ENCODE results near the gene HOMER1.

HOMER1 gene

GRCh38 chr5:79416499-79416898 lies 97.4 kb downstream of the HOMER1 start:
- Histone ChIP-seq H3K79me2 (ENCODE audit: insufficient read depth, low read length) (no peaks in the 10 kb centered on the region), H2AFZ (ENCODE audit: low read depth, low read length, severe bottlenecking) (no peak overlapping the region), H3K4me3 (ENCODE audit: insufficient read depth, low read length, poor library complexity, severe bottlenecking) (no peak overlapping the region), H3K36me3 (ENCODE audit: low read length) (no peaks in the 10 kb centered on the region), H4K20me1 (ENCODE audit: low read depth, low read length) (no peaks in the 10 kb centered on the region), H3K9me2 (replicated peaks; ENCODE audit: insufficient read depth, low read length) (no peaks in the 10 kb centered on the region), H3K4me2 (ENCODE audit: low read depth, low read length, poor library complexity, severe bottlenecking) (peak overlapping the region; percentile 25), H3F3A (ENCODE audit: insufficient read depth) (no peaks in the 10 kb centered on the region), H3K9me3 (ENCODE audit: insufficient read depth, low read length) (no peaks in the 10 kb centered on the region), H3K27ac (ENCODE audit: low read depth, low read length) (no peak overlapping the region), H3K9ac (ENCODE audit: low read length) (no peak overlapping the region), H3K27me3 (ENCODE audit: low read length) (no peaks in the 10 kb centered on the region)
- TF ChIP-seq CTCF (IDR thresholded peaks at IDR 0.05; ENCODE audit: insufficient read depth, low read length, poor library complexity, severe bottlenecking): no peak
- TF ChIP-seq EZH2phosphoT487 (conservative IDR thresholded peaks at IDR 0.05; ENCODE audit: low read length): no peak

- Histone ChIP-seq H3K4me3 (ENCODE audit: insufficient read depth, low read length, poor library complexity, severe bottlenecking) (no peak overlapping the region), H3K4me2 (ENCODE audit: low read depth, low read length, poor library complexity, severe bottlenecking) (no peak overlapping the region), H3F3A (ENCODE audit: insufficient read depth) (no peaks in the 10 kb centered on the region), H3K36me3 (ENCODE audit: low read length) (no peaks in the 10 kb centered on the region), H3K79me2 (ENCODE audit: insufficient read depth, low read length) (no peaks in the 10 kb centered on the region), H3K27me3 (ENCODE audit: low read length) (no peaks in the 10 kb centered on the region), H3K27ac (ENCODE audit: low read depth, low read length) (no peak overlapping the region), H3K9me2 (replicated peaks; ENCODE audit: insufficient read depth, low read length) (no peaks in the 10 kb centered on the region), H3K9me3 (ENCODE audit: insufficient read depth, low read length) (no peaks in the 10 kb centered on the region), H3K9ac (ENCODE audit: low read length) (no peak overlapping the region), H4K20me1 (ENCODE audit: low read depth, low read length) (no peaks in the 10 kb centered on the region), H2AFZ (ENCODE audit: low read depth, low read length, severe bottlenecking) (no peak overlapping the region)
- TF ChIP-seq CTCF (IDR thresholded peaks at IDR 0.05; ENCODE audit: insufficient read depth, low read length, poor library complexity, severe bottlenecking) (no peak), EZH2phosphoT487 (conservative IDR thresholded peaks at IDR 0.05; ENCODE audit: low read length) (no peak)
Observed at GRCh38 chr5:79413112-79413511, 100.8 kb downstream of the HOMER1 start.

- Histone ChIP-seq H2AFZ (ENCODE audit: low read depth, low read length, severe bottlenecking) (no peak overlapping the region), H3K9me2 (replicated peaks; ENCODE audit: insufficient read depth, low read length) (no peaks in the 10 kb centered on the region), H3K9ac (ENCODE audit: low read length) (no peak overlapping the region), H3K27me3 (ENCODE audit: low read length) (no peaks in the 10 kb centered on the region), H3K4me3 (ENCODE audit: insufficient read depth, low read length, poor library complexity, severe bottlenecking) (no peak overlapping the region), H3K4me2 (ENCODE audit: low read depth, low read length, poor library complexity, severe bottlenecking) (no peak overlapping the region), H4K20me1 (ENCODE audit: low read depth, low read length) (no peaks in the 10 kb centered on the region), H3F3A (ENCODE audit: insufficient read depth) (no peaks in the 10 kb centered on the region), H3K36me3 (ENCODE audit: low read length) (no peaks in the 10 kb centered on the region), H3K79me2 (ENCODE audit: insufficient read depth, low read length) (no peaks in the 10 kb centered on the region), H3K9me3 (ENCODE audit: insufficient read depth, low read length) (no peaks in the 10 kb centered on the region), H3K27ac (ENCODE audit: low read depth, low read length) (no peak overlapping the region)
- TF ChIP-seq CTCF (IDR thresholded peaks at IDR 0.05; ENCODE audit: insufficient read depth, low read length, poor library complexity, severe bottlenecking) (no peak), EZH2phosphoT487 (conservative IDR thresholded peaks at IDR 0.05; ENCODE audit: low read length) (no peak)
Observed at GRCh38 chr5:79408028-79408427, 105.9 kb downstream of the HOMER1 start.

Measured in SU-DHL-6 (cell line).